Measurements from ENCODE around the gene PRSS22.

Gene PRSS22

DNA sequence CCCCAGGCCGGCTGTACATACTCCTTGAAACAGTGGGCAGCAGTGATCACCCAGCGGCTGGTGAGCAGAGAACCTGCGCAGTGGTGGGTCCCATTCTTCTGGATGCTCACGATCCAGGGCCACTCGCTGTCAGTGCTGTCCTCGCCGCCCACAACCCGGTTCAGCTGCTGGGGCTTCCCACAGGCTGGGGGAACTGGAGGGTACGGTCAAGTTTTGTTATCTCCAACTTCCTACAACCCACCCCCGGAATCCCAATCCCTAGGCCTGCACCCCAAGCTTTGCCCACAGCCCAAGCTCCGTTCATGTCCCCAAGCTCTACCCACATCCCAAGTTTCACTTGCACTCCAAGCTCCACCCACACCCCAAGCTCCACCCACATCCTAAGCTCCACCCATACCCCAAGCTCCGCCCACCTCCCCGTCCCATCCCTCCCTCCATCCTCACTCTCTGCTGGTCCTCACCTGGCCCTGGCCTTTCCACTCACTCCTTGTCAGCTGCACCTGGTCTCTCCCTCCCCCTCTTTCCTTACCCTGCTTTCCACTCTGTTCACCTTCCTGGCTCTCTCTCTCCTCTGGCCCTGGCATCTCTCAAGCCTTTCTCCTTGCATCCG is 1.8 kb downstream of the PRSS22 start:
- Histone ChIP-seq H3K27me3 (ENCODE audit: insufficient read depth, insufficient read length) (no peaks in the 10 kb centered on the region), H3K9me3 (ENCODE audit: insufficient read depth, low read length) (peaks cover 40% of the 10 kb centered on the region), H3K36me3 (ENCODE audit: insufficient read depth, insufficient read length, low read length) (no peaks in the 10 kb centered on the region), H3K9ac (ENCODE audit: insufficient read length, low read depth) (no peak overlapping the region), H3K4me3 (ENCODE audit: insufficient read length, low read depth) (no peak overlapping the region), H3K4me1 (ENCODE audit: insufficient read depth, insufficient read length) (peaks cover 6% of the 10 kb centered on the region)
- DNase-seq (ENCODE audit: low read depth, low spot score): no peak
- no peak for TF ChIP-seq YY1 (IDR thresholded peaks at IDR 0.05; ENCODE audit: insufficient read depth, insufficient read length)
- no peak for TF ChIP-seq ZNF274 (IDR thresholded peaks at IDR 0.05; ENCODE audit: low read depth, low read length)
- no peak for TF ChIP-seq SUZ12 (IDR thresholded peaks at IDR 0.05; ENCODE audit: extremely low read depth, insufficient read depth, insufficient read length)

DNA sequence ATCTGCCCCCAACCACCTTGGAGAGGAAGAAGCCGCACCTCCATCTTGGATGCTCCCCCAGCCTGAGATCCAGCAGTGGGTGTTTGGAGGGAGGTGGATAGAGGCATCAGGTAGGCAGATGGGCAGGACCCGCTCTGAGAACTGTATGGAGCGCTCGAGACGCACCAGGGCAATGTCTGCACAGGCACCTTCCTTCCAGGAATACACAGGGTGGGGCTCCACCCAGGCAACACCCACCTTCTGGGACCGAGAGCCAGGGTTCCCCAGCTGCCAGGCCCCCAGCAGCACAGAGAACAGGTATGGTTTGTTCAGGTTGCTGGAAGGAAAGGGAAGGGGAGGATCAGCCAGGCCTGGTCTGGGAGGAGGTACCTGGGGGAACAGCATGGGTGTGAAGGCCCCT is 2.4 kb downstream of the PRSS22 start:
- Histone ChIP-seq H3K9ac (ENCODE audit: insufficient read length, low read depth) (no peak overlapping the region), H3K4me1 (ENCODE audit: insufficient read depth, insufficient read length) (peaks cover 6% of the 10 kb centered on the region), H3K36me3 (ENCODE audit: insufficient read depth, insufficient read length, low read length) (no peaks in the 10 kb centered on the region), H3K9me3 (ENCODE audit: insufficient read depth, low read length) (peaks cover 34% of the 10 kb centered on the region), H3K27me3 (ENCODE audit: insufficient read depth, insufficient read length) (no peaks in the 10 kb centered on the region), H3K4me3 (ENCODE audit: insufficient read length, low read depth) (no peak overlapping the region)
- no peak for DNase-seq (ENCODE audit: low read depth, low spot score)
- no peak for TF ChIP-seq ZNF274 (IDR thresholded peaks at IDR 0.05; ENCODE audit: low read depth, low read length)
- TF ChIP-seq SUZ12 (IDR thresholded peaks at IDR 0.05; ENCODE audit: extremely low read depth, insufficient read depth, insufficient read length): no peak
- no peak for TF ChIP-seq YY1 (IDR thresholded peaks at IDR 0.05; ENCODE audit: insufficient read depth, insufficient read length)

DNA sequence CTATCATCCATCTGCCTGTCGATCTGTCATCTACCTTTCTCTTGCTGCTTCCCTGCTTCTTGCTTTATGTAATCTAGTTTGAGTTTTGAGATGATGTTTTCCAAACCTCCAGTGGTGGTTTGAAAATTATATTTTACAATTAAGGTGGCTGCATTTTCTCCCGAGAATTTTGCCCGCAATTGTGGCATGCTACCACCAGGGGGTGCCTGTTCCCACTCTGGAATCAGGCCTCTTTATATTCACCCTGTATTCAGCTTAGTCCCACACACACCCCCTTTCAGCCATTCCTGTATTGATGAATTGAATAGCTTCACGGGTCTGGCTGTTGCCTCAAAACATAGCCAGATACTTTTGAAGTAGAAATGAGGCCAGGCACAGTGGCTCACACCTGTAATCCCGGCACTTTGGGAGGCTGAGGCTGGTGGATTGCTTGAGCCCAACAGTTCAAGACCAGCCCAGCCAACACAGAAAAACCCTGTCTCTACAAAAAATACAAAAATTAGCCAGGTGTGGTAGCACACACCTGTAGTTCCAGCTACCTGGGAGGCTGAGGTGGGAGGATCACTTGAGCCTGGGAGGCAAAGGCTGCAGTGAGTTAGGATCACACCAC is 3.2 kb downstream of the PRSS22 start:
- H3K4me3 ChIP-seq (ENCODE audit: insufficient read length, low read depth): no peak overlapping the region
- DNase-seq (ENCODE audit: low read depth, low spot score): no peak

DNA sequence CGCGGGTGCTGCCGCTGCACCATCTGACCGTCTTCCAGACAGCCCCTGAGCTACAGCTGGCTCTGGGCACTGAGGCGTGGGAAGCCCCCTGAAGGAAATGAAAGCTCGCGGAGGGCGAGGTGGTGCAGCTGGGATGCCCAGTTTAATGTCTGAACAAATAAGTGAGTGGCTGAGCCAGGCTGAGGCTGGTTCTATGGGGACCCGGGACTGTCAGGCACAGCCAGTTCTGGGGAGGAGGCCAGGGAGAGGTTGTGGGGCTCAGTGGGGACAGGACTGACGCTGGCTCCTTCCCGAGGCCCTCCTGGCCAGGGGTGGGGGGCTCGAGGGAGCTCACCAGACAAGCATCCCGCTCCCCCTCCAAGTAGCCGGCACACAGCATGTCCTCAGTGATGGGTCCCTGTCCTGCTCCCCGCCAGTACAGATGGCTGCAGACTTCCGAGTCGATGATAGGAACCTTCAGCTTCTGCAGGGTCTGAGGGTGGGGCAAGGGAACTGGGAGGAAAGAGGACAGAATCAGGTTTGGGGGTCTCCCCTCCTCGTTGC is 4.4 kb downstream of the PRSS22 start:
- no peak for TF ChIP-seq ZNF274 (IDR thresholded peaks at IDR 0.05; ENCODE audit: low read depth, low read length)
- TF ChIP-seq YY1 (IDR thresholded peaks at IDR 0.05; ENCODE audit: insufficient read depth, insufficient read length): no peak
- TF ChIP-seq SUZ12 (IDR thresholded peaks at IDR 0.05; ENCODE audit: extremely low read depth, insufficient read depth, insufficient read length): no peak
- Histone ChIP-seq H3K9me3 (ENCODE audit: insufficient read depth, low read length) (peaks cover 32% of the 10 kb centered on the region), H3K36me3 (ENCODE audit: insufficient read depth, insufficient read length, low read length) (no peaks in the 10 kb centered on the region), H3K4me1 (ENCODE audit: insufficient read depth, insufficient read length) (peaks cover 9% of the 10 kb centered on the region), H3K27me3 (ENCODE audit: insufficient read depth, insufficient read length) (no peaks in the 10 kb centered on the region), H3K4me3 (ENCODE audit: insufficient read length, low read depth) (no peak overlapping the region), H3K9ac (ENCODE audit: insufficient read length, low read depth) (no peak overlapping the region)
- no peak for DNase-seq (ENCODE audit: low read depth, low spot score)

More for the DNA sequence above, 3.2 kb downstream of the PRSS22 start:
- H3K27me3 ChIP-seq (ENCODE audit: insufficient read depth, insufficient read length): no peaks in the 10 kb centered on the region
- peaks cover 32% of the 10 kb centered on the region for H3K9me3 ChIP-seq (ENCODE audit: insufficient read depth, low read length)
- peaks cover 9% of the 10 kb centered on the region for H3K4me1 ChIP-seq (ENCODE audit: insufficient read depth, insufficient read length)
- H3K9ac ChIP-seq (ENCODE audit: insufficient read length, low read depth): no peak overlapping the region
- no peak for TF ChIP-seq ZNF274 (IDR thresholded peaks at IDR 0.05; ENCODE audit: low read depth, low read length)
- TF ChIP-seq SUZ12 (IDR thresholded peaks at IDR 0.05; ENCODE audit: extremely low read depth, insufficient read depth, insufficient read length): no peak
- TF ChIP-seq YY1 (IDR thresholded peaks at IDR 0.05; ENCODE audit: insufficient read depth, insufficient read length): no peak
- H3K36me3 ChIP-seq (ENCODE audit: insufficient read depth, insufficient read length, low read length): no peaks in the 10 kb centered on the region

DNA sequence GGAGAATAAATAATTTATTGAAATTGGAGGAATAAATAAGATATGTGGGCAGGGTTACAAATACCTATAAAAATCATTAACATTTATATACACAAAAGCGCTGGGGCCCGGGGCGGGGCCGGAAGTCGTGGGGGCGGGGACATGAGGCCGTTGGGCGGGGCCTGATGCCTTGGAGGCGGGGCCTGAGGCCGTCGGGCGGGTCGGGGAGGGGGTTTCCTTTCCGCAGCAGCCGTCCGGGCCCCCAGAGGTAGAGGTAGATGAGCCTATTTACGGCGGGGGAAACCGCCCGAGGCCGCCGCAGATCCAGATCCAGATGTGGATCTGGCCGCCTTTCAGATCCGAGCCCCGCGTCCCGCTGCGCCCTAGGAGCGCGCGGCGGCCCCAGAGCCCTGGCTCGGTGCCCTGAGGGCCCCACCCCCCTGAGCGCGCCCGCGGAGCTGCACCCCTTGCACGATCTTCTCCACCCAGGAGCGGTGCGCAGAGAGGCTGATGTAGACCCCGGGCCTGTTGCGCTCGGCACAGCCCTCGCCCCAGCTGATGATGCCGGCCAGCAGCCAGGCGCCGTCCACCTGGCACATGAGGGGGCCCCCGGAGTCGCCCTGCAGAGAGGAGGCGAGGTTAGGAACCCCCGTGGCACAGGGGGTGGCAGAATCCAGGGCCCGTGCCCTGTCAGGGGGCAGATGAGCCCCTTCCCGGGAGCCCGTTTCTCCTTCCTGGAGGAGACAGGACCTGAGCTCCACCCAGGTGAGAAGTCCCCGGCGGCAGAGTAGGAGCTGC is 5.1 kb downstream of the PRSS22 start:
- H3K27me3 ChIP-seq (ENCODE audit: insufficient read depth, insufficient read length): no peaks in the 10 kb centered on the region
- no peaks in the 10 kb centered on the region for H3K36me3 ChIP-seq (ENCODE audit: insufficient read depth, insufficient read length, low read length)
- H3K9me3 ChIP-seq (ENCODE audit: insufficient read depth, low read length): peaks cover 37% of the 10 kb centered on the region
- no peak for TF ChIP-seq YY1 (IDR thresholded peaks at IDR 0.05; ENCODE audit: insufficient read depth, insufficient read length)
- no peak for TF ChIP-seq SUZ12 (IDR thresholded peaks at IDR 0.05; ENCODE audit: extremely low read depth, insufficient read depth, insufficient read length)
- TF ChIP-seq ZNF274 (IDR thresholded peaks at IDR 0.05; ENCODE audit: low read depth, low read length): no peak
- H3K4me3 ChIP-seq (ENCODE audit: insufficient read length, low read depth): no peak overlapping the region
- no peak overlapping the region for H3K9ac ChIP-seq (ENCODE audit: insufficient read length, low read depth)
- H3K4me1 ChIP-seq (ENCODE audit: insufficient read depth, insufficient read length): peaks cover 6% of the 10 kb centered on the region
- no peak for DNase-seq (ENCODE audit: low read depth, low spot score)

DNA sequence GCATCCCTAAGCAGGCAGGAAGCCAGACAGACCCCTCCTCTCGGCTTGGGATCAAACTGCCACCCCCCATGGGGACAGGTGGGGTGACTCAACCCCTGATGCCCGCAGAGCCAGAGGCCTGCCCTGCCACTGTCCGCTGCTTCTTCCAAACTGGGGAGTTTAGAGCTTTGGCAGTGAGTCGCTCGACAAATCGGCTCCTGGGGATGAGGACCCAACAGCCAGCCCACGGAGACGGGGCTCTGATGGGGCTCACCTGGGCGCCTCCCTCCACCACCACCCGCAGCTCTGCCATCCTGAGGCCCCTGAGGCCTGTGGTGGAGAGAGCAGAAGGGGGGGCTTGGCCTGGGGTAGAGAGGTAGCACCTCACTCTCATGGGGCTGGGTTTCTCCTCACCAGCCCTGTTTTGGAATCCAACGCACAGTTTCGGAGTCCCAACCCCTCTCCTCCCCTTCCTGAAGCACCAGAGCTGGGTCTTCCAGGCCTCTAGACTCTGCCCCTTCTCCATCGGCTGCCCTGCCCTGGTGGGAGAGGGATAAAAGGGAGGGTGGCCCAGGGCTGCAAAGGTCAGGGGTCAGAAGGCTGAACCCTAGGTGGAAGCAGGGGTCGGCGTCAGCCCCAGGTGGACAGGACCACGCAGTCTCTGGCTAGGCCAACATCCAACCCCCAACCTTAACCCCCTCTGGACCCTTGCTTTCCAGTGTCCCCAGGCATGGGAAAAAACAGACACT is 5.8 kb downstream of the PRSS22 start:
- Histone ChIP-seq H3K9ac (ENCODE audit: insufficient read length, low read depth) (no peak overlapping the region), H3K27me3 (ENCODE audit: insufficient read depth, insufficient read length) (no peaks in the 10 kb centered on the region), H3K4me3 (ENCODE audit: insufficient read length, low read depth) (no peak overlapping the region), H3K9me3 (ENCODE audit: insufficient read depth, low read length) (peaks cover 42% of the 10 kb centered on the region), H3K4me1 (ENCODE audit: insufficient read depth, insufficient read length) (peaks cover 6% of the 10 kb centered on the region), H3K36me3 (ENCODE audit: insufficient read depth, insufficient read length, low read length) (no peaks in the 10 kb centered on the region)
- TF ChIP-seq ZNF274 (IDR thresholded peaks at IDR 0.05; ENCODE audit: low read depth, low read length) (no peak), YY1 (IDR thresholded peaks at IDR 0.05; ENCODE audit: insufficient read depth, insufficient read length) (no peak), SUZ12 (IDR thresholded peaks at IDR 0.05; ENCODE audit: extremely low read depth, insufficient read depth, insufficient read length) (no peak)
- DNase-seq (ENCODE audit: low read depth, low spot score): no peak
